SK-N-MC (cell line): Measurements from ENCODE around the gene FGF18.

ENCODE experiments used
- EZH2 ChIP-seq: fragments of 200-600 bp; sonication (generic); IDR thresholded peaks from one replicate; pipeline ENCODE4 v1.6.1; 2017; ENCODE audit warnings: antibody characterized with exemption
- FOXP2 ChIP-seq: optimal IDR thresholded peaks from 2 replicates; pipeline ENCODE3; 2011; ENCODE audit warnings: mild to moderate bottlenecking, moderate library complexity; ENCODE audit not compliant: insufficient read depth; ENCODE audit errors: extremely low read length, control extremely low read depth
- POLR2AphosphoS5 ChIP-seq: IDR thresholded peaks from 2 replicates; pipeline ENCODE4 v1.6.1; 2012; ENCODE audit warnings: mild to moderate bottlenecking, low read depth, low read length, borderline replicate concordance

- TF ChIP-seq EZH2 (no peak), POLR2AphosphoS5 (no peak), FOXP2 (no peak)
These were observed at the start of gene FGF18 for GRCh38 chr5:171418982-171419687.
